GM12865 (cell line): ENCODE measurements around the gene VWF.

ENCODE experiments used
- DNase-seq: peaks from one replicate; pipeline ENCODE4 v3.0.0; 2010; ENCODE audit warnings: low read depth
- H3K4me3 ChIP-seq: 2 replicates; pipeline ENCODE4 v1.5.1; 2011; ENCODE audit warnings: mild to moderate bottlenecking, low read depth, low read length, control low read depth
- TF ChIP-seq, protein P1 (sequence below): IDR thresholded peaks from 2 replicates; pipeline ENCODE4 v1.5.1; 2011; ENCODE audit warnings: low read length, control low read depth, low read depth, inconsistent platforms; ENCODE audit not compliant: insufficient read depth; ENCODE audit errors: missing control alignments

VWF gene

DNA sequence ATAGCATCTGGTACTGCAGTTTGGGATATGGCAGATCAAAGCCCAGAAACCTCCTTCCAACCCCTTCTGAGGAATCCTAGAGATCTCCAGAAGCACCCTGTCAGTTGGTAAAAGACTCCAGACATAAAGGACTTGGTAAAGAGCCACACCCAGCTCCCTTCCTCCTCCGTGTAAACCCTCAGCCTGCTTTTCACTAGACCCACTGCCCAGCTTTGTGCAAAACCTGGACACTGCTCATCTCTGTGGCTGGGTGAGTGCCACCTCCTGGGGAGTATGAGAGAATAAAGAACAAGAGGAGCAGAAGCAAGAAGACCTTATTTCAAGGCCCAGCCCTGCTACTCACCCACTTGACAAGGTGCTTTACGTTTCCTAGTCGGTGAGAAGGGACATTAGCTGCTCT is 212.5 kb downstream of the VWF start:
- TF ChIP-seq, protein P1, sequence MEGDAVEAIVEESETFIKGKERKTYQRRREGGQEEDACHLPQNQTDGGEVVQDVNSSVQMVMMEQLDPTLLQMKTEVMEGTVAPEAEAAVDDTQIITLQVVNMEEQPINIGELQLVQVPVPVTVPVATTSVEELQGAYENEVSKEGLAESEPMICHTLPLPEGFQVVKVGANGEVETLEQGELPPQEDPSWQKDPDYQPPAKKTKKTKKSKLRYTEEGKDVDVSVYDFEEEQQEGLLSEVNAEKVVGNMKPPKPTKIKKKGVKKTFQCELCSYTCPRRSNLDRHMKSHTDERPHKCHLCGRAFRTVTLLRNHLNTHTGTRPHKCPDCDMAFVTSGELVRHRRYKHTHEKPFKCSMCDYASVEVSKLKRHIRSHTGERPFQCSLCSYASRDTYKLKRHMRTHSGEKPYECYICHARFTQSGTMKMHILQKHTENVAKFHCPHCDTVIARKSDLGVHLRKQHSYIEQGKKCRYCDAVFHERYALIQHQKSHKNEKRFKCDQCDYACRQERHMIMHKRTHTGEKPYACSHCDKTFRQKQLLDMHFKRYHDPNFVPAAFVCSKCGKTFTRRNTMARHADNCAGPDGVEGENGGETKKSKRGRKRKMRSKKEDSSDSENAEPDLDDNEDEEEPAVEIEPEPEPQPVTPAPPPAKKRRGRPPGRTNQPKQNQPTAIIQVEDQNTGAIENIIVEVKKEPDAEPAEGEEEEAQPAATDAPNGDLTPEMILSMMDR: no peak
- DNase-seq: no peak
- no peak overlapping the region for H3K4me3 ChIP-seq

DNA sequence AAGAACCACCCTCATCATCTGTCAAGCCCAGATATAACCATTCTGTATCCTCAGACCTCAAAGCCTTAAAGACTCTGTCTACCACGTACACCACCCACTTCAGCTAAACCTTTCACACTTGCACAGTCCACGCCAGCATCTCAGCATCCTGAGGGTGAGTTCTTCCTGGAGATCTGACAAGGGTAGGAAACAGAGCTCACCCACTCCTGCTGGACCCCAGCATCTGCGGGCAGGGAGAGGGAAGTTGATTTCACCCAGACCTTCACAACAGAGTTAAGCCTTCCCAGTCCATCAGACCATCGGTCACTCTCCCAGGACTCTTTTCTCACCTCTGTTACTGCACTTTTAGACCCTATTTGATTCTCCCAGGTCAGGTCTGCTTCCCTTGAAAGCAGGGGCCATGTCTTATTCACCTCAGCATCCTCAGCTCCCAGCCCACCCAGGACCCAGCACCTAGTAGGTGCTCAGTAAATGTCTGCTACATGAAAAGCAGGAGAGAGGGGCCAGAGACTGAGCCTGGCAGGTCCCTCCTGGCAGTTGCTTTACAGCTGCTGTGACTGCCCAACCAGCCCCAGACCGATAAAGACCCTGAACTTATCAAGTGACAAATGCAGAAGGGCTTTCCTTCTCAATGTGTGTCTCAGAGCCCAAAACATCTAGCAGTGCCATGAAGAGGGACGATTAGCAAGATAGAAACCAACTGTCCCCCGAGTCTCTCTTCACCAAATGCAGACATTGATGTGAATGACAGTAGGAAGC is 213.5 kb downstream of the VWF start:
- no peak for DNase-seq
- TF ChIP-seq, protein P1: no peak
- no peak overlapping the region for H3K4me3 ChIP-seq

DNA sequence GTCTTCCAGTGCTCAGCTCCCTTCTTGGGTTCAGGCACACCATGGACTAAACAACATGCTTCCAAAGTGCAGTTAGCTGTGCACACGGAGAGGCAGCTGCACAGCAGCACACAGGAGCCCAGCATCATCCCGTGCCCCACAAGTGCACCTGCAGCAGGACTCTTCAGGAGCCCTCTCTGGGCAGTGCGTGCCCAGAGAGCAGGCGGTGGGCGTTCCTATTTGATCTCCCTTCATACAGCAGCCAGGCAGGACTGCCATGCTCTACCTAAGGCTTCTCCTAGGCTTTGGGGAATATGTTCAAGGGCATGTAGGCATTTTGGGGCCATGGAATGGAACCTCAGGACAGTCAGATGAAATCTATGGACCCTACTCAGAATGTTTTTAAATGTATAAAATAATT is 214.9 kb downstream of the VWF start:
- no peak overlapping the region for H3K4me3 ChIP-seq
- TF ChIP-seq, protein P1: no peak
- DNase-seq: no peak

DNA sequence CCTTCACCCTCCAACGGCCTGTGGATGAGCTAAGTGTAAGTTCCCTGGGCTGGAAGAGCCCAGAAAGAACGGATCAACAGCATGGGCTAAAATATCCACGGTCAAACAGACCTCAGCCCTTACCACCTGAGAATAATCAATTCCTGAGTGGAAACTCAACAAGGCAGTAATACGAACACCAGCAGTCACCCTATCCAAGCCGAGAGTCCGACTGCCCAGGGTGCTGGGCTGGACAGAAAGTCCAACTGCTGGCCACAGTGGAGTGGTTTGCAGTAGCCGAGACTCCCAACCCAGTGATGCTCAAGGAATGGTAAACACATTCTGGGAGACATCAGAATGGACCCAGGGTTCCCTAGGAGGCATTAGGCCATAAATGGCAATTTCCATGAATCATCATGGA is 216.2 kb downstream of the VWF start:
- no peak overlapping the region for H3K4me3 ChIP-seq
- DNase-seq: no peak
- TF ChIP-seq, protein P1: no peak

DNA sequence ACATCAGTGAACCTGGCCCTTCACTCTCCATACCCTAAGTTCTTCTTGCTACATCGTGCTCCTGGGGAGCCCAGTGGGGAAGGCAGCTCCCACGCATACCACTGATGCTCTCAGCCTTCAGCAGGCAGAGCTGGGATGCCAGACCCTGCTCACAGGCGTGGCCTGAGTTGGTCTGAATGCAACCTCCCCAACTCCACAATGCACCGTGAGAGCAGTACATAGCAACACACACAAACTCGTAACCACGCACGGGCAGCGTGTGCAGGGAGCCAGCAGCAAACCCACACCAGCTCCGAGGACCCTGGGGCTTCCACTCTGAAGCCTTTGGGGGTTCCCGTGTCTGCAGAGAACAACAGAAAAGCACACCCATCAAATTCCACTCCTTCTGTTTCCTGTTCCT is 216.7 kb downstream of the VWF start:
- TF ChIP-seq, protein P1: no peak
- no peak overlapping the region for H3K4me3 ChIP-seq
- no peak for DNase-seq

DNA sequence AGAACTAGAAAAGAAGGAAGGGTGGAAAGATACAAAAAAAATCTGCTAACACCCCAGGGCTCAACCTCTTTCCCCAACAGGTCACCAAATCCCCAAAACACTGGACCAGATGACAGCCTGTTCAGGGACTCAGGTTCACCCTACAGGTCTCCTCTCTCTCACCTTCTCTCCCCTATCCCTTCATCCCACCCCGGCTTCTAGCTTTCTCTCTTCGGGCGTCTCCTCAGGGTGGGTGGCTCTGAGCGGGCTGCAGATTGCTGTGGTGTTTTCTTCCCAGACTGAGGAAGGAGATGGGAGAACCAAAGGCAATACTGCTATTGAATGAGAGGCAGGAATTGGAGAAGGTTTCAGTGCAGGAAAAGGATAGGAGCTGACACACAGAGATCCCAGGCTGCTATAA is 218.7 kb downstream of the VWF start:
- DNase-seq: no peak
- TF ChIP-seq, protein P1: no peak

DNA sequence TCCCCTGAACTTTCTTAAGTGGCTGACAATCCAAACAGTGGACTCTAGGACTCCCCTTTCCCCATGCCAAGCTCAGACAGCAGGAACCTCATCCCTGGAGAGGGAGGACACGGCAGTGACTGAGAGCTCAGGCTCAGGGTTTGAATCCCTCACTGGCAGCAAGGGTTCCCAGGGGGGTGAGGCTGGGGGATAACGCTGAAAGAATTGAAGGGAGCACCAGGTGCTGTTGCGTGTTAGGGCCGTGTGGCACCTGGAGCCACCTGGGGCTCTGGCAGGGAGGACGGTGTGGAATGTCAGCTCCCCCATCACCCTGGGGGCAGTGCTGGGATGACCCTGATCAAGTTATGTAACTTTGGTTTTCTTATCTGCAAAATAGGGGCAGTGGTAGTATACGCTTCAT is 219.5 kb downstream of the VWF start:
- no peak for DNase-seq
- H3K4me3 ChIP-seq: no peak overlapping the region
- TF ChIP-seq, protein P1: no peak

More for the DNA sequence above, 218.7 kb downstream of the VWF start:
- H3K4me3 ChIP-seq: no peak overlapping the region
